ENCODE results near the gene DCTD.
A peak's percentile ranks its signal among the peaks of the same experiment; 100 is the strongest.

The DCTD gene

DNA sequence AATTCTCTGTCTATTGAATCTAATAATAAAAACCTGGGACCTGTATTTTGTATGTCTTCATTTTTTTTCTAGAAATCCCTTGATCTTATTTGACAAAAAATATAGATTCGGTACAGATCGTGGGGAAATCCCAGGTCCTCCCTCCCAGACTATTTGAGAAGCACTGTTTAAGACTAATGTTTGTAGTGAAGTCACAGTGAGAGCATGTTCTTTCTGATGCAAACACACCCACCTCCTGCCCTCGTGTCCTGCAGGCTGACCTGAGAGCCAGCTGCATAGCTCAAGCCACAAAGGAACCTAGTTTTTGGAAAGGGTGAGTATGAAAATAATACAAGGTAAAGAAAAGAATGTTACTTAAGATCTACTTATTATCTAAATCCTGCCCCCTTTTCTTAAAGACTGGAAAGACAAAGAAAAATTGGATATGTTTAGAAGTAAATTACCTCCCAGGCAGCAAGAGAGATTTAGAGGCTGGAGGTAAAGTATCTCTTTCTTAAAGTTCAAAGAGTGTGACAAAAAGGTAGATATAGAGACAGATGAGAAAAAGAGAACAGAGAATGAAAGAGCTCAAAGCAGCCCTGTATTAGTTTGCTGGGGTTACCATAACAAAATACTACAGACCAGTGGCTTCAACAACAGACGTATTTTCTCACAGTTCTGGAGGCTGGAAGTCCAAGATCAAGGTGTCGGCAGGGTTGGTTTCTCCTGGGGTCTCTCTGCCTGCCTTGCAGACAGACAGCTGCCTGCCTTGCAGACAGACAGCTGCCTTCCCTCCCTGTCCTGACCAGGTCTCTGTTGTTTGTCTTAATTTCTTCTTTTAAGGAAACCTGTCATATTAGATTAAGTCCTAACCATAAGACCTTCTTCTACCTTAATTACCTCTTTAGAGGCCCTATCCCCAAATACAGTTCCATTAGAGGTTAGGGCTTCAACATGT is 20.4 kb upstream of the DCTD start:
- no peak overlapping the region for H3K27ac ChIP-seq
- TF ChIP-seq, protein P1, sequence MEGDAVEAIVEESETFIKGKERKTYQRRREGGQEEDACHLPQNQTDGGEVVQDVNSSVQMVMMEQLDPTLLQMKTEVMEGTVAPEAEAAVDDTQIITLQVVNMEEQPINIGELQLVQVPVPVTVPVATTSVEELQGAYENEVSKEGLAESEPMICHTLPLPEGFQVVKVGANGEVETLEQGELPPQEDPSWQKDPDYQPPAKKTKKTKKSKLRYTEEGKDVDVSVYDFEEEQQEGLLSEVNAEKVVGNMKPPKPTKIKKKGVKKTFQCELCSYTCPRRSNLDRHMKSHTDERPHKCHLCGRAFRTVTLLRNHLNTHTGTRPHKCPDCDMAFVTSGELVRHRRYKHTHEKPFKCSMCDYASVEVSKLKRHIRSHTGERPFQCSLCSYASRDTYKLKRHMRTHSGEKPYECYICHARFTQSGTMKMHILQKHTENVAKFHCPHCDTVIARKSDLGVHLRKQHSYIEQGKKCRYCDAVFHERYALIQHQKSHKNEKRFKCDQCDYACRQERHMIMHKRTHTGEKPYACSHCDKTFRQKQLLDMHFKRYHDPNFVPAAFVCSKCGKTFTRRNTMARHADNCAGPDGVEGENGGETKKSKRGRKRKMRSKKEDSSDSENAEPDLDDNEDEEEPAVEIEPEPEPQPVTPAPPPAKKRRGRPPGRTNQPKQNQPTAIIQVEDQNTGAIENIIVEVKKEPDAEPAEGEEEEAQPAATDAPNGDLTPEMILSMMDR (conservative IDR thresholded peaks at IDR 0.05), result no peak

DNA sequence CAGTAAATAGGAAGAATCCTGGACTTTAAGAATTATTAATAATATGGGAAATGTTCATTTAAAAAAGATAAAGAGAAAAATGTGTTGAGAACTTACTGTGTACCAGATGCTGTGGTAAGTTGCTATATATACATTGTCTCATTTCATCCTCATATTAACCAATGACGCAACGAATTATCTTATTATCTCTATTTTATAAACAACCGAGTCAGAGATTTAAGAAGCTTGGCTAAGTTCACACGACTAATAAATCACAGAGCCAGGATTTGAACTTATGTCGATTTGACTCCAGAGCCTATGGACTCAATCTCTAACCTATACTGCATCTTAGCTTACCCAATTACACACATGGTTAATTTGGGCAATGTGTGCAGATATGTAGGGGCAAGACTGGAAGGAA is 15.5 kb upstream of the DCTD start:
- TF ChIP-seq, protein P1 (conservative IDR thresholded peaks at IDR 0.05), result no peak
- no peak overlapping the region for H3K27ac ChIP-seq

DNA sequence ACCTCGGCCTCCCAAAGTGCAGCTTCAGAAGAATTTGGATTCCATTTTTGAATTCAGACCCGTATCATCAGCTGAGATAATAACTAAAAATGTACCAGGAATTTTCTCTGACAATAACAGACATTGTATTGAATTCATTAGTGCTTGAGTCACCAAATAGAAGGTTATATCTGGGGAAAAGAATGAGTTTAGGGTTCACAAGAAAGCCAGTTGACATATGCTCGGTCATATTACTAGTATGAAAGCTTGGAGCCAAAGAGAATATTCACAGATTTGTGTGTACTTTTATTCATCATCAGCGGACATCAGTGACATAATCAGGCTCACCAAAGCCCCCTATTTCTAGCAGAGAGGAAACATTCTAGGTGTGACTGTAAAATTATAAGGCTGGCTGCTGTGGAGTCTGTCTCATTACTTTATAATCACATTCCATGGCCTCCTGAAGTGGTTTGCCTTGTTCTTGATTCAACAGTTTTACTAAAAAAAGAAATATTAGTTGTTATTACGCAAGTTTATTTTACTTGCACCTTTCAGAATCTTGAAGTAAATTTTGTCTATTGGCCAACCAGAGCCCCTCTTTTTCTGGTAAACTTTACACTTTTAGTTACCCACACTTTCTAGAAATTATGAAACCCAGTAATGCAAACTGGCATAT is 14.6 kb upstream of the DCTD start:
- no peak overlapping the region for H3K27ac ChIP-seq
- TF ChIP-seq, protein P1 (conservative IDR thresholded peaks at IDR 0.05), result no peak

DNA sequence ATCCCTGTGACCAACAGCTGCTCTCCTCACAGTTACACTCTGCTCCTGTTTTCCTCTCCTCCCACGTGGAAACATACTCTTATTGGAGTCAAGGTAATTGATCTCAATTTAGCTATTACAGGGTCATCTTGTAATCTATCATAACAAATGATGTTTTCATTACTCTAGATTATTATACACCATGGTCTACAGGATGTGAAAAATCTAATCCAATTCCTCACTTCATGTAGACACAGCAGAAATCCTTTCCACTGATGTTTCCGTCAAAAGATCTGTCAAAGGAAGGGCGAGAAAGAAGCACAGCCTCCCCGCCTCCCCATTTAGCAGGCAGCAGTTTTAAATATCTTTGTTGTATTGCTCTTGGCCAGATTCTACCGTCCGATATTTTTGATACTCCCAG is 13.7 kb upstream of the DCTD start:
- TF ChIP-seq, protein P1 (conservative IDR thresholded peaks at IDR 0.05), result no peak

DNA sequence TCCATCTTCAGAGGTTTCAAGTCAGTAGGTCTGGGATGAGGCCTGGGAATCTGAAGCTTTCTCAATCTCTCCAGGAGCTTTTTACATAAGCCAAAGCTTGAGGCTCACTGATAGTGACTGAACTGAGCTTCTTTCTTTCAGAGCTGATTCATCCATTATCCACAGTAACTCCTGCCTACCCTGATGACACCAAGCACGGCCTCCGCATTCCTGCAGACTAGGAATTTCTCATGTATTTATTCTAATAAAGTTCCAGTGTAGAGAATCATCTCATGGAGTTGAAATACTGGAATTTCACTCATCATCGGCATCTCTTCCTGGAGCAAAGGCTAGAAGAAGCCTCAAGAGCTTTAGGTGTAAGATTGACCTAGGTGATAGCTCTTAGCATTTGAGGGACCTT is 12.1 kb upstream of the DCTD start:
- H3K27ac ChIP-seq, result no peak overlapping the region
- TF ChIP-seq, protein P1 (conservative IDR thresholded peaks at IDR 0.05), result no peak

More for the DNA sequence above, 13.7 kb upstream of the DCTD start:
- no peak overlapping the region for H3K27ac ChIP-seq

DNA sequence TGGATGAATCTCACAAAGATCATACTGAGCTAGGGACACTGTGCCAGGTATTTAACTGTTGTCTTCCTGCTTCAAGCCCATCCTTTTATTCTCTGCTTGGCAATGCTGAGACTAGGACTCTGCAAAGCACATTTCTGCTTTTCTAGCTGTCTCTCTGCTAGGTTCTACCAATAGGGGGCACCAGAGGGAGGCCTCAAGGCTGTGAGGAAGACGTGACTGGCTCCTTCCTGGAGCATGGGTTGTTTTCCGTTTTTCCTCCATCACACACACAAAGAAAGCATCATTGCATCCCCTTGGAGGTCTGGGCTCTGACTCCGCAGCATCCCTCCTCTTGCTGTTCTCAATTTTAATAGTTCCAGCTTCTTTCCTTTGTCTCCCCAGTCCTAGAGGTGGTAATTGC is 10.9 kb upstream of the DCTD start:
- H3K27ac ChIP-seq, result no peak overlapping the region
- TF ChIP-seq, protein P1 (conservative IDR thresholded peaks at IDR 0.05), result 0 out of 2 replicates have a peak, but pooled peaks have one; percentile 11

DNA sequence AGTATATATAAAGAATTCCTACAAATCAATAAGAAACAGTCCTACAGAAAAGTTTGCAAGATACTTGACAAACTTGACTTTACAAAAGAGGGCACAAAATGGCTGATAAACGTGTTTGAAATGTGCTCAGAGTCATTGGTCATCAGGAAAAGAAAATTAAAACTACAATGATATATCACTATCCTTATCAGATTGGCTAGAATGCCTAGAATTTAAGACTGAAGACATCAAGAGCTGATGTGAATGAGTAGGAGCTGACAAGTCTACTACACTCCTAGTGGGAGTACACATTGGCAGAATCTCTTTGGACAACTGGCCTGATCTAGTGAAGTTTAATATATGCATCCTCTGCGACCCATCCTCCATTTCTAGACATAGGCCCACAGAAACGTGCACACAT is 10.3 kb upstream of the DCTD start:
- TF ChIP-seq, protein P1 (conservative IDR thresholded peaks at IDR 0.05), result no peak
- no peak overlapping the region for H3K27ac ChIP-seq

Measured in VCaP (cell line).